ENCODE results near the gene NID1. TPM values are rescaled to one million over a fixed set of nuclear protein-coding genes. Genes with fewer than 3 reads are reported as not detected.

Gene NID1
- total RNA-seq, 1 experiment from 2014 or later, result 19.2 TPM

- peaks cover 21% of the 10 kb centered on the region for H3K9me3 Mint-ChIP-seq
- ATAC-seq (no peak), DNase-seq (ENCODE audit: low spot score) (no peak)
- no peak overlapping the region for H3K27ac Mint-ChIP-seq
- 0 out of 2 replicates have a peak, but pooled peaks cover 3% of the 10 kb centered on the region for H3K4me1 Mint-ChIP-seq
- ChIA-PET CTCF (no interaction called here), POLR2A (no interaction called here)
- H3K27me3 Mint-ChIP-seq (ENCODE audit: low read depth), result peaks cover 3% of the 10 kb centered on the region; the same call in 1 of the 2 replicates
- peaks cover 6% of the 10 kb centered on the region for H3K36me3 Mint-ChIP-seq
- no peak overlapping the region for H3K4me3 Mint-ChIP-seq
- TF ChIP-seq NFE2L1 (CRISPR knock-in tag; IDR thresholded peaks at IDR 0.05) (no peak), PRRX2 (CRISPR knock-in tag; IDR thresholded peaks at IDR 0.05) (no peak), ESRRA (CRISPR knock-in tag; IDR thresholded peaks at IDR 0.05; ENCODE audit: borderline replicate concordance) (no peak), EMX1 (CRISPR knock-in tag; IDR thresholded peaks at IDR 0.05) (no peak), MXD4 (CRISPR knock-in tag; IDR thresholded peaks at IDR 0.05; ENCODE audit: borderline replicate concordance) (no peak), ZNF121 (CRISPR knock-in tag; IDR thresholded peaks at IDR 0.05) (no peak), E2F5 (CRISPR knock-in tag; IDR thresholded peaks at IDR 0.05) (no peak), ZNF138 (CRISPR knock-in tag; conservative IDR thresholded peaks at IDR 0.05) (no peak), CREB1 (CRISPR knock-in tag; IDR thresholded peaks at IDR 0.05) (no peak), SMAD4 (CRISPR knock-in tag; IDR thresholded peaks at IDR 0.05) (no peak)
- TF ChIP-seq, protein P1, sequence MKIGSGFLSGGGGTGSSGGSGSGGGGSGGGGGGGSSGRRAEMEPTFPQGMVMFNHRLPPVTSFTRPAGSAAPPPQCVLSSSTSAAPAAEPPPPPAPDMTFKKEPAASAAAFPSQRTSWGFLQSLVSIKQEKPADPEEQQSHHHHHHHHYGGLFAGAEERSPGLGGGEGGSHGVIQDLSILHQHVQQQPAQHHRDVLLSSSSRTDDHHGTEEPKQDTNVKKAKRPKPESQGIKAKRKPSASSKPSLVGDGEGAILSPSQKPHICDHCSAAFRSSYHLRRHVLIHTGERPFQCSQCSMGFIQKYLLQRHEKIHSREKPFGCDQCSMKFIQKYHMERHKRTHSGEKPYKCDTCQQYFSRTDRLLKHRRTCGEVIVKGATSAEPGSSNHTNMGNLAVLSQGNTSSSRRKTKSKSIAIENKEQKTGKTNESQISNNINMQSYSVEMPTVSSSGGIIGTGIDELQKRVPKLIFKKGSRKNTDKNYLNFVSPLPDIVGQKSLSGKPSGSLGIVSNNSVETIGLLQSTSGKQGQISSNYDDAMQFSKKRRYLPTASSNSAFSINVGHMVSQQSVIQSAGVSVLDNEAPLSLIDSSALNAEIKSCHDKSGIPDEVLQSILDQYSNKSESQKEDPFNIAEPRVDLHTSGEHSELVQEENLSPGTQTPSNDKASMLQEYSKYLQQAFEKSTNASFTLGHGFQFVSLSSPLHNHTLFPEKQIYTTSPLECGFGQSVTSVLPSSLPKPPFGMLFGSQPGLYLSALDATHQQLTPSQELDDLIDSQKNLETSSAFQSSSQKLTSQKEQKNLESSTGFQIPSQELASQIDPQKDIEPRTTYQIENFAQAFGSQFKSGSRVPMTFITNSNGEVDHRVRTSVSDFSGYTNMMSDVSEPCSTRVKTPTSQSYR (CRISPR knock-in tag; IDR thresholded peaks at IDR 0.05), result no peak
These were observed 27.0 kb upstream of the NID1 start for GRCh38 chr1:236091933-236092318.

DNA sequence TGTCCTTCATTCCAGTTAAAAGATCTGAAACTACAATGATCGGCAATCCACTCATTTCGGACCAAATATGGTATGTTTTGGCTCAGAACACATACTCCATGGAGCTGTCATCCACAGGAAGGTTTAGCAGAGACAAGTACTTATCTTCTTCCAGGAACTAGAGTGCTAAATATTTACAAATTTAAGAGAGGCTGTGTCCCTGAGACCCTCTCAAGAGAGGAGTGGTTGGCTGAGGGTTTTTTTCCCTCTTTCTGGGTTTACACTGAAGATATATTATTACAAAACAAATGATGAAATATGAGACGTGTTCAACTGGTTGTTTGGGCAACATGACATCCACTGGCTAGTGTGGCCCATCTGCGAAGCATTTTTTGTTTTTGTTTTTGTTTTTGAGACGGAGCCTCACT is 25.9 kb upstream of the NID1 start:
- POLR2A ChIA-PET, result no interaction called here
- no peaks in the 10 kb centered on the region; the same call in 1 of the 2 replicates for H3K36me3 Mint-ChIP-seq
- no peaks in the 10 kb centered on the region for H3K27me3 Mint-ChIP-seq (ENCODE audit: low read depth)
- CTCF ChIA-PET, result no interaction called here
- H3K9me3 Mint-ChIP-seq, result peaks cover 11% of the 10 kb centered on the region
- TF ChIP-seq ZNF532 (CRISPR knock-in tag; IDR thresholded peaks at IDR 0.05; ENCODE audit: borderline replicate concordance), result no peak
- TF ChIP-seq, protein P2, sequence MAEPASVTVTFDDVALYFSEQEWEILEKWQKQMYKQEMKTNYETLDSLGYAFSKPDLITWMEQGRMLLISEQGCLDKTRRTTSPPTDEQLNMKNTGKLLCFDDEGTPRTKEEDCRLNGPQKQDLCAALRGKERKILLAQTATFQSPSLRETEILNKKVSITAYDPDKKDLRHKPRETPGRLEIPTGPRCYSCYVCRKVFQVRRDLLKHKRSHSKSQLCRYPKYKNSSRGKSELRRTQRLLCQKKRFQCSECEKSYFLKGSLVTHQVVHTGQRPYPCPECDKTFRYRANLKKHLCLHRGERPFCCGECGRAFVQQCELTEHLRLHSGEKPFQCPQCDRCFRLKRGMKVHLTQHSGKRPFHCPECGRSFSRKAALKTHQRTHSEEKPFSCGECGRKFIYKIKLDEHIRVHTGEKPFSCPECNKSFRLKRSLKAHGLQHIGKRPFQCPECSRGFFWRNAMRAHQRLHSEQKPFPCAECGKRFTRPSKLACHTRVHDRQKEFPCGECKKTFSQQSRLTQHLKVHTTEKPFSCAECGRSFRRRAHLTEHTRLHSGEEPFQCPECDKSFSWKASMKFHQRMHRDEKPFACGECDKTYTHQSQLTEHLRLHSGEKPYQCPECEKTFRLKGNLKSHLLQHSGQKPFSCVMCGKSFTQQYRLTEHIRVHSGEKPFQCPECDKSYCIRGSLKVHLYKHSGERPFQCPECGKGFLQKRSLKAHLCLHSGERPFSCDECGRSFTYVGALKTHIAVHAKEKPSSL (CRISPR knock-in tag; conservative IDR thresholded peaks at IDR 0.05), result no peak
- TF ChIP-seq PRRX2 (CRISPR knock-in tag; IDR thresholded peaks at IDR 0.05), result no peak
- TF ChIP-seq, protein P3, sequence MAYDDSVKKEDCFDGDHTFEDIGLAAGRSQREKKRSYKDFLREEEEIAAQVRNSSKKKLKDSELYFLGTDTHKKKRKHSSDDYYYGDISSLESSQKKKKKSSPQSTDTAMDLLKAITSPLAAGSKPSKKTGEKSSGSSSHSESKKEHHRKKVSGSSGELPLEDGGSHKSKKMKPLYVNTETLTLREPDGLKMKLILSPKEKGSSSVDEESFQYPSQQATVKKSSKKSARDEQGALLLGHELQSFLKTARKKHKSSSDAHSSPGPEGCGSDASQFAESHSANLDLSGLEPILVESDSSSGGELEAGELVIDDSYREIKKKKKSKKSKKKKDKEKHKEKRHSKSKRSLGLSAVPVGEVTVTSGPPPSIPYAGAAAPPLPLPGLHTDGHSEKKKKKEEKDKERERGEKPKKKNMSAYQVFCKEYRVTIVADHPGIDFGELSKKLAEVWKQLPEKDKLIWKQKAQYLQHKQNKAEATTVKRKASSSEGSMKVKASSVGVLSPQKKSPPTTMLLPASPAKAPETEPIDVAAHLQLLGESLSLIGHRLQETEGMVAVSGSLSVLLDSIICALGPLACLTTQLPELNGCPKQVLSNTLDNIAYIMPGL (CRISPR knock-in tag; IDR thresholded peaks at IDR 0.05), result no peak
- 0 out of 2 replicates have a peak, but pooled peaks cover 2% of the 10 kb centered on the region for H3K4me1 Mint-ChIP-seq
- H3K27ac Mint-ChIP-seq, result no peak overlapping the region
- DNase-seq (ENCODE audit: low spot score), result no peak
- ATAC-seq, result no peak
- H3K4me3 Mint-ChIP-seq, result no peak overlapping the region
